Neural progenitor cell (in vitro differentiated cells): Measurements from ENCODE around the gene POT1. TPM values are rescaled to one million over a fixed set of nuclear protein-coding genes. Genes with fewer than 3 reads are reported as not detected.

Experiments
- DNase-seq: peaks from one replicate; pipeline ENCODE4 v3.0.0-alpha.2; 2016; ENCODE audit warnings: low spot score
- H2AFZ ChIP-seq: fragments of 200-600 bp; sonication (generic); replicated peaks from 2 replicates; pipeline ENCODE4 v1.6.1; 2016; ENCODE audit warnings: antibody characterized with exemption
- H3F3A ChIP-seq: fragments of 200-600 bp; sonication (generic); 2 replicates; pipeline ENCODE4 v1.6.1; 2016; ENCODE audit warnings: antibody characterized with exemption, low read depth
- H3K27ac ChIP-seq: fragments of 200-600 bp; sonication (generic); 2 replicates; pipeline ENCODE4 v1.5.1; 2016; ENCODE audit warnings: mild to moderate bottlenecking
- H3K27me3 ChIP-seq: fragments of 200-600 bp; sonication (generic); 2 replicates; pipeline ENCODE4 v1.6.1; 2016; ENCODE audit warnings: mild to moderate bottlenecking, moderate library complexity
- H3K36me3 ChIP-seq: fragments of 200-600 bp; sonication (generic); 2 replicates; pipeline ENCODE4 v1.5.1; 2016
- H3K4me1 ChIP-seq: fragments of 200-600 bp; sonication (generic); 2 replicates; pipeline ENCODE4 v1.6.1; 2016; ENCODE audit warnings: mixed run types
- H3K4me2 ChIP-seq: fragments of 200-600 bp; sonication (generic); 2 replicates; pipeline ENCODE4 v1.6.1; 2016
- H3K4me3 ChIP-seq: fragments of 200-600 bp; sonication (generic); 2 replicates; pipeline ENCODE4 v1.5.1; 2016
- H3K79me2 ChIP-seq: fragments of 200-600 bp; sonication (generic); 2 replicates; pipeline ENCODE4 v1.6.1; 2016; ENCODE audit warnings: low read depth
- H3K9ac ChIP-seq: fragments of 200-600 bp; sonication (generic); 2 replicates; pipeline ENCODE4 v1.6.1; 2016
- H3K9me3 ChIP-seq: fragments of 200-600 bp; sonication (generic); 2 replicates; pipeline ENCODE4 v1.5.1; 2016; ENCODE audit warnings: low read depth
- H4K20me1 ChIP-seq: fragments of 200-600 bp; sonication (generic); 2 replicates; pipeline ENCODE4 v1.6.1; 2016; ENCODE audit warnings: low read depth
- H3K27ac Mint-ChIP-seq: 3 replicates; pipeline ENCODE4 v1.8.0; 2021; ENCODE audit warnings: mixed read lengths
- H3K27me3 Mint-ChIP-seq: 2 replicates; pipeline ENCODE4 v1.8.0; 2022; ENCODE audit warnings: low read depth, mild to moderate bottlenecking, inconsistent platforms, moderate library complexity, mixed read lengths; ENCODE audit not compliant: insufficient read depth
- H3K36me3 Mint-ChIP-seq: 3 replicates; pipeline ENCODE4 v1.8.0; 2021; ENCODE audit warnings: mixed read lengths
- H3K4me1 Mint-ChIP-seq: 3 replicates; pipeline ENCODE4 v1.8.0; 2021; ENCODE audit warnings: mixed read lengths
- H3K4me3 Mint-ChIP-seq: 3 replicates; pipeline ENCODE4 v1.8.0; 2021; ENCODE audit warnings: mild to moderate bottlenecking, moderate library complexity, mixed read lengths
- H3K9me3 Mint-ChIP-seq: 3 replicates; pipeline ENCODE4 v1.8.0; 2020; ENCODE audit warnings: mixed read lengths
- CTCF ChIP-seq: fragments of 200-600 bp; sonication (generic); IDR thresholded peaks from 2 replicates; pipeline ENCODE4 v1.5.1; 2017; ENCODE audit warnings: antibody characterized with exemption, mild to moderate bottlenecking
- EZH2 ChIP-seq: fragments of 200-600 bp; sonication (generic); IDR thresholded peaks from 2 replicates; pipeline ENCODE4 v1.6.1; 2017; ENCODE audit warnings: antibody characterized with exemption, mild to moderate bottlenecking, moderate library complexity
- EZH2phosphoT487 ChIP-seq: fragments of 200-600 bp; sonication (generic); IDR thresholded peaks from 2 replicates; pipeline ENCODE4 v1.6.1; 2017; ENCODE audit warnings: antibody characterized with exemption
- total RNA-seq: library from RNA; depleted of rRNA; stranded (reverse); fragments of >200 nt; gene quantifications from 2 replicates; pipeline ENCODE4 v1.2.3, GENCODE V29; 2015; ENCODE audit warnings: low replicate concordance

Gene POT1
- total RNA-seq, 1 donor from 2014 or later: 108 TPM

GRCh38 chr7:124922200-124922599 is 7.4 kb downstream of the POT1 start:
- H3K9me3 Mint-ChIP-seq: no peaks in the 10 kb centered on the region
- Histone ChIP-seq H3K4me2 (no peak overlapping the region), H4K20me1 (peaks cover 3% of the 10 kb centered on the region), H2AFZ (no peak overlapping the region), H3K36me3 (no peaks in the 10 kb centered on the region), H3K9me3 (no peaks in the 10 kb centered on the region), H3K4me1 (no peaks in the 10 kb centered on the region), H3F3A (no peaks in the 10 kb centered on the region), H3K27ac (no peak overlapping the region), H3K27me3 (no peaks in the 10 kb centered on the region), H3K9ac (no peak overlapping the region), H3K4me3 (no peak overlapping the region), H3K79me2 (peaks cover 98% of the 10 kb centered on the region)
- no peak for DNase-seq
- no peak overlapping the region for H3K27ac Mint-ChIP-seq
- peaks cover 2% of the 10 kb centered on the region for H3K36me3 Mint-ChIP-seq
- no peak overlapping the region for H3K4me3 Mint-ChIP-seq
- peaks cover 4% of the 10 kb centered on the region for H3K4me1 Mint-ChIP-seq
- no peak for TF ChIP-seq EZH2
- no peak for TF ChIP-seq EZH2phosphoT487
- no peak for TF ChIP-seq CTCF
- no peaks in the 10 kb centered on the region for H3K27me3 Mint-ChIP-seq

DNA sequence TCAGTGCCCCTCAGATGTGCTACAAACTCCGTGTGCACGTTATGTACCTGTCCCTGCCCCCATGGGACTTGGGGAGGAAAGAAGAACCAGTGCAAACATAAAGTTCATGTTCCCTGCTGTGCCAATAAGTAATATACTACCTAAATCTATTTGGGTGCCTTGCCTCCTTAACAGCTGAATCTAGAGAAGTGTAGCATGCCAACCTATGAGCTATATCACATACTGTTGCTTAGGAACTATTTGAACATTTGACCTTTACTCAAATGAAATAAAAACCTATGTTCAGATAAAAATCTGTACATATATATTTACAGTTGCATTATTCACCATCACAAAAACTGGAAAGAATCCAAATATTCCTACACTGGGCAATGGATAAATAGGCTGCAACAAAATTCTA is 9.8 kb downstream of the POT1 start:
- TF ChIP-seq EZH2 (no peak), EZH2phosphoT487 (no peak), CTCF (no peak)
- Mint-ChIP-seq H3K27me3 (no peaks in the 10 kb centered on the region), H3K4me1 (no peaks in the 10 kb centered on the region), H3K27ac (no peak overlapping the region), H3K36me3 (peaks cover 1% of the 10 kb centered on the region), H3K4me3 (no peak overlapping the region), H3K9me3 (no peaks in the 10 kb centered on the region)
- H3K27ac ChIP-seq: no peak overlapping the region
- DNase-seq: no peak
- H3K9me3 ChIP-seq: no peaks in the 10 kb centered on the region
- no peaks in the 10 kb centered on the region for H3F3A ChIP-seq
- no peaks in the 10 kb centered on the region for H3K36me3 ChIP-seq
- no peak overlapping the region for H3K4me2 ChIP-seq
- peaks cover 86% of the 10 kb centered on the region for H3K79me2 ChIP-seq
- no peak overlapping the region for H3K9ac ChIP-seq
- H3K4me1 ChIP-seq: no peaks in the 10 kb centered on the region
- H3K4me3 ChIP-seq: no peak overlapping the region
- H3K27me3 ChIP-seq: no peaks in the 10 kb centered on the region
- no peak overlapping the region for H2AFZ ChIP-seq
- peaks cover 8% of the 10 kb centered on the region for H4K20me1 ChIP-seq

GRCh38 chr7:124918662-124919061 is 11.0 kb downstream of the POT1 start:
- TF ChIP-seq CTCF (no peak), EZH2phosphoT487 (no peak), EZH2 (no peak)
- no peak overlapping the region for H3K4me3 Mint-ChIP-seq
- H2AFZ ChIP-seq: no peak overlapping the region

More at GRCh38 chr7:124918662-124919061, 11.0 kb downstream of the POT1 start:
- Mint-ChIP-seq H3K27ac (no peak overlapping the region), H3K4me1 (no peaks in the 10 kb centered on the region), H3K9me3 (no peaks in the 10 kb centered on the region), H3K27me3 (no peaks in the 10 kb centered on the region), H3K36me3 (peaks cover 1% of the 10 kb centered on the region)
- H3K27ac ChIP-seq: no peak overlapping the region
- no peaks in the 10 kb centered on the region for H3F3A ChIP-seq
- no peaks in the 10 kb centered on the region for H3K36me3 ChIP-seq
- no peak overlapping the region for H3K9ac ChIP-seq
- no peaks in the 10 kb centered on the region for H3K27me3 ChIP-seq
- H3K4me3 ChIP-seq: no peak overlapping the region
- H4K20me1 ChIP-seq: peaks cover 8% of the 10 kb centered on the region
- no peak overlapping the region for H3K4me2 ChIP-seq
- no peaks in the 10 kb centered on the region for H3K4me1 ChIP-seq
- peaks cover 74% of the 10 kb centered on the region for H3K79me2 ChIP-seq
- no peak for DNase-seq
- H3K9me3 ChIP-seq: no peaks in the 10 kb centered on the region
